IMR-90 (cell line): ENCODE data around the gene MROH2B. TPM values are rescaled to one million over a fixed set of nuclear protein-coding genes. Genes with fewer than 3 reads are reported as not detected.

Source experiments
- ATAC-seq: fragments of 200-7000 bp; cut with Tn5 transposase; 2 replicates; pipeline ENCODE4 v1.9.1; 2020; ENCODE audit warnings: low read depth, mild to moderate bottlenecking, moderate library complexity
- BruUV-seq: library from RNA; stranded (reverse); fragments of 400-500 nt; replicated peaks from 2 replicates; lab custom pipeline; 2021; lab: Mats Ljungman, UMichigan
- CTCF ChIA-PET: fragments of 300-600 bp; formaldehyde crosslinking; extraction: SDS; loops from one replicate; lab custom pipeline; 2021; ENCODE audit warnings: antibody characterized with exemption; lab: Yijun Ruan, JAX
- POLR2A ChIA-PET: fragments of 300-600 bp; sonication (Branson Sonifier 250); formaldehyde crosslinking; loops from one replicate; lab custom pipeline; 2022; ENCODE audit warnings: antibody characterized with exemption; ENCODE audit not compliant: unreplicated experiment; lab: Charles Lee
- DNase-seq: peaks from one replicate; pipeline ENCODE4 v3.0.0; 2013
- H2AFZ ChIP-seq: replicated peaks from 2 replicates; pipeline ENCODE3; 2013; ENCODE audit warnings: low read length, mild to moderate bottlenecking; ENCODE audit not compliant: poor library complexity
- H2AK5ac ChIP-seq: 2 replicates; pipeline ENCODE4 v1.6.1; 2013; ENCODE audit warnings: low read depth, low read length, inconsistent platforms
- H2AK9ac ChIP-seq: replicated peaks from 2 replicates; pipeline ENCODE3; 2013; ENCODE audit warnings: mild to moderate bottlenecking, low read depth, low read length, moderate library complexity; ENCODE audit not compliant: poor library complexity
- H2BK120ac ChIP-seq: 2 replicates; pipeline ENCODE4 v1.6.1; 2013; ENCODE audit warnings: low read depth, low read length, inconsistent platforms
- H2BK15ac ChIP-seq: 3 replicates; pipeline ENCODE4 v1.6.1; 2013; ENCODE audit warnings: low read depth, low read length, inconsistent platforms
- H2BK20ac ChIP-seq: 2 replicates; pipeline ENCODE4 v1.6.1; 2013; ENCODE audit warnings: low read depth, mild to moderate bottlenecking, inconsistent platforms, low read length, moderate library complexity
- H2BK5ac ChIP-seq: 2 replicates; pipeline ENCODE4 v1.6.1; 2013; ENCODE audit warnings: mild to moderate bottlenecking, low read depth, low read length, inconsistent platforms; ENCODE audit not compliant: poor library complexity, severe bottlenecking
- H3K14ac ChIP-seq: replicated peaks from 2 replicates; pipeline ENCODE4 v1.6.1; 2013; ENCODE audit warnings: low read depth, low read length, inconsistent platforms
- H3K18ac ChIP-seq: 2 replicates; pipeline ENCODE4 v1.6.1; 2013; ENCODE audit warnings: low read depth, low read length, control low read depth
- H3K23ac ChIP-seq: 2 replicates; pipeline ENCODE4 v1.6.1; 2013; ENCODE audit warnings: low read depth, low read length, inconsistent platforms
- H3K27ac ChIP-seq: 2 replicates; pipeline ENCODE4 v1.5.1; 2013; ENCODE audit warnings: mild to moderate bottlenecking, control low read depth, low read length; ENCODE audit not compliant: insufficient read depth
- H3K27me3 ChIP-seq: 2 replicates; pipeline ENCODE4 v1.6.1; 2013; ENCODE audit warnings: low read length; ENCODE audit not compliant: control insufficient read depth, insufficient read depth
- H3K36me3 ChIP-seq: 2 replicates; pipeline ENCODE4 v1.6.1; 2013; ENCODE audit warnings: low read length, mixed read lengths; ENCODE audit not compliant: control insufficient read depth, insufficient read depth
- H3K4ac ChIP-seq: 2 replicates; pipeline ENCODE4 v1.6.1; 2013; ENCODE audit warnings: low read depth, low read length, inconsistent platforms
- H3K4me1 ChIP-seq: 2 replicates; pipeline ENCODE4 v1.6.1; 2013; ENCODE audit warnings: low read length, mixed read lengths; ENCODE audit not compliant: control insufficient read depth, insufficient read depth
- H3K4me2 ChIP-seq: 2 replicates; pipeline ENCODE4 v1.6.1; 2013; ENCODE audit warnings: low read depth, mild to moderate bottlenecking, control low read depth, low read length, moderate library complexity
- H3K4me3 ChIP-seq: 2 replicates; pipeline ENCODE4 v1.5.1; 2013; ENCODE audit warnings: low read depth, mild to moderate bottlenecking, control low read depth, low read length, moderate library complexity; ENCODE audit not compliant: insufficient read depth
- H3K56ac ChIP-seq: 2 replicates; pipeline ENCODE4 v1.6.1; 2013; ENCODE audit warnings: low read length, inconsistent platforms; ENCODE audit not compliant: insufficient read depth; ENCODE audit errors: extremely low read depth
- H3K79me1 ChIP-seq, 2 experiments: 2 replicates each; pipeline ENCODE4 v1.6.1; 2013; ENCODE audit warnings: low read length in 2 of 2, inconsistent platforms in 1 of 2, low read depth in 1 of 2
- H3K9ac ChIP-seq: 2 replicates; pipeline ENCODE4 v1.6.1; 2013; ENCODE audit warnings: low read depth, low read length, control low read depth
- H3K9me1 ChIP-seq: 2 replicates; pipeline ENCODE4 v1.6.1; 2013; ENCODE audit warnings: low read length, inconsistent platforms; ENCODE audit not compliant: insufficient read depth
- H3K9me3 ChIP-seq: 2 replicates; pipeline ENCODE4 v1.6.1; 2013; ENCODE audit warnings: low read length; ENCODE audit not compliant: control insufficient read depth, insufficient read depth
- H4K20me1 ChIP-seq: 2 replicates; pipeline ENCODE4 v1.6.1; 2013; ENCODE audit warnings: low read length, inconsistent platforms; ENCODE audit not compliant: insufficient read depth
- H4K5ac ChIP-seq: 2 replicates; pipeline ENCODE4 v1.6.1; 2013; ENCODE audit warnings: mild to moderate bottlenecking, low read depth, low read length, control low read depth
- H4K8ac ChIP-seq, 2 experiments: 2 replicates each; pipeline ENCODE4 v1.6.1; 2013; ENCODE audit warnings: low read depth in 2 of 2, low read length in 2 of 2, control low read depth in 1 of 2, inconsistent platforms in 1 of 2
- H4K91ac ChIP-seq: 2 replicates; pipeline ENCODE4 v1.6.1; 2013; ENCODE audit warnings: low read depth, low read length, inconsistent platforms; ENCODE audit not compliant: insufficient read depth
- CEBPB ChIP-seq: IDR thresholded peaks from 2 replicates; pipeline ENCODE4 v1.6.1; 2012; ENCODE audit warnings: low read depth, low read length, improper control_type of control experiment
- CHD1 ChIP-seq: IDR thresholded peaks from 2 replicates; pipeline ENCODE4 v1.6.1; 2012; ENCODE audit warnings: low read depth, low read length, improper control_type of control experiment
- FOS ChIP-seq: fragments of 150-350 bp; IDR thresholded peaks from 2 replicates; pipeline ENCODE4 v1.6.1; 2016; ENCODE audit warnings: low read depth, low read length
- MAFK ChIP-seq: IDR thresholded peaks from 2 replicates; pipeline ENCODE4 v1.6.1; 2012; ENCODE audit warnings: low read depth, low read length, improper control_type of control experiment
- MXI1 ChIP-seq: IDR thresholded peaks from 2 replicates; pipeline ENCODE4 v1.6.1; 2012; ENCODE audit warnings: low read depth, mild to moderate bottlenecking, low read length, moderate library complexity, borderline replicate concordance
- RAD21 ChIP-seq: IDR thresholded peaks from 2 replicates; pipeline ENCODE4 v1.6.1; 2012; ENCODE audit warnings: low read length, improper control_type of control experiment
- RCOR1 ChIP-seq: IDR thresholded peaks from 2 replicates; pipeline ENCODE4 v1.6.1; 2012; ENCODE audit warnings: mild to moderate bottlenecking, low read length, improper control_type of control experiment; ENCODE audit not compliant: insufficient replicate concordance
- RFX5 ChIP-seq: IDR thresholded peaks from 2 replicates; pipeline ENCODE4 v1.8.0; 2012; ENCODE audit warnings: low read depth, mild to moderate bottlenecking, low read length, moderate library complexity
- WGBS, 2 experiments: methylation state at CpG; one replicate each; pipeline versions ENCODE4 v1.1.5 to v1.1.7; 2013; ENCODE audit warnings: missing lambda C conversion rate in 2 of 2; ENCODE audit not compliant: insufficient read length in 1 of 2; ENCODE audit errors: extremely low coverage in 2 of 2; 5-methylcytosine and 5-hydroxymethylcytosine counted together
- dilution Hi-C: fragments of 300-500 bp; cut with HindIII; formaldehyde crosslinking; loops from one replicate; pipeline ENCODE4 v1.14.3; 2018; ENCODE audit warnings: low sequenced_read_pairs; ENCODE audit not compliant: unreplicated experiment
- in situ Hi-C: fragments of 300-500 bp; cut with MboI; formaldehyde crosslinking; loops from 3 replicates; pipeline ENCODE4 v1.14.3; 2019; ENCODE audit warnings: low sequenced_read_pairs, inconsistent platforms, mixed read lengths
- intact Hi-C: fragments of 100-400 bp; cut with micrococcal nuclease; formaldehyde crosslinking; loops from 2 replicates; pipeline ENCODE4 v1.10.0; 2022
- polyA plus RNA-seq, 3 experiments: library from polyadenylated mRNA; depleted of rRNA; stranded (reverse); fragments of >200 nt; gene quantifications; 2 replicates each; pipeline ENCODE4 v1.2.3, GENCODE V29; 2012; ENCODE audit warnings: low replicate concordance in 1 of 3
- total RNA-seq: library from RNA; depleted of rRNA; stranded (reverse); fragments of >200 nt; gene quantifications from 2 replicates; pipeline ENCODE4 v1.2.3, GENCODE V29; 2012
- TF ChIP-seq, protein P1 (sequence below): fragments of 150-350 bp; IDR thresholded peaks from 2 replicates; pipeline ENCODE4 v1.6.1; 2016; ENCODE audit warnings: low read depth, mild to moderate bottlenecking, low read length, moderate library complexity, borderline replicate concordance
- TF ChIP-seq, protein P2 (sequence below): conservative IDR thresholded peaks from 2 replicates; pipeline ENCODE4 v1.5.1; 2012; ENCODE audit warnings: mild to moderate bottlenecking, low read depth, low read length, improper control_type of control experiment

Gene MROH2B
- total and polyA plus RNA-seq, 2 of the 4 experiments (the other 2 are of a cell fraction): not detected

DNA sequence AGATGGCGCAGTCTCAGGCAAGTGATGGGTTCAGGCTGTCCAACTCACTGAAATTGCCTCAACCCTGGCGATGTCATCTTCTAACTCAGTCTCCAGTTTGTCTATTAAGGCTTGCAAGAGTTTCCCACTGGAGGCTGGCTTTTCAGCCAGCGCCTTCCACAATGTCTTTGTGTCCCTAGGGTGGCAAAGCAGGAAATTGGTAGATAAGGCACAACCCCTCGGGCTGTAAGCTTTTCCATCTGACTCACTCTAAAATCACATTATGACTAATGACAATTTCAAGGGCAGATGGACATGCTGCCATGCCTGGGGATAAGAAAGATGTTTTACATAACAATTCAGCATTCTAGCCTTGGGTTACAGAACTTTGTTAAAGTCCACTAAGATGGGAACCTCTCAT, 61.9 kb downstream of the MROH2B start:
- Histone ChIP-seq H3K27ac (no peak overlapping the region), H3K14ac (no peak overlapping the region; the same call in 1 of the 2 replicates), H2BK120ac (no peak overlapping the region), H2BK15ac (no peak overlapping the region), H3K4me3 (no peak overlapping the region), H3K79me1 (no peaks in the 10 kb centered on the region), H2BK5ac (peak overlapping the region; percentile 8), H3K9me1 (no peaks in the 10 kb centered on the region), H2AK5ac (no peak overlapping the region), H3K9me3 (no peaks in the 10 kb centered on the region), H3K4me2 (no peak overlapping the region), H4K91ac (peak overlapping the region; percentile 4; the same call in 1 of the 2 replicates), H3K23ac (no peak overlapping the region), H3K4me1 (no peaks in the 10 kb centered on the region), H2AK9ac (peak overlapping the region; percentile 44), H3K27me3 (no peaks in the 10 kb centered on the region), H3K4ac (0 out of 2 replicates have a peak overlapping the region, but pooled peaks have one; percentile 23), H2BK20ac (peak overlapping the region; percentile 17; the same call in 1 of the 2 replicates), H4K20me1 (no peaks in the 10 kb centered on the region), H2AFZ (peak overlapping the region; percentile 35), H3K18ac (peak overlapping the region; percentile 64; the same call in 1 of the 2 replicates), H4K8ac (no peak overlapping the region), H3K9ac (no peak overlapping the region), H3K36me3 (no peaks in the 10 kb centered on the region), H4K5ac (no peak overlapping the region), H3K56ac (no peak overlapping the region)
- dilution Hi-C loops (no loop called here), in situ Hi-C loops (no loop called here), intact Hi-C loops (no loop called here)
- peak; percentile 32 for DNase-seq
- whole genome bisulfite sequencing, 2 experiments: 80% methylated on average over 1 of the region's 4 CpGs; no CpG with 5 or more reads in 1 of the 2 experiments
- no TSS peak for BruUV-seq
- peak; percentile 29 for ATAC-seq
- TF ChIP-seq MXI1 (no peak), RCOR1 (no peak), MAFK (no peak), RFX5 (no peak), RAD21 (no peak), CHD1 (no peak), FOS (no peak), CEBPB (no peak)
- TF ChIP-seq, protein P1, sequence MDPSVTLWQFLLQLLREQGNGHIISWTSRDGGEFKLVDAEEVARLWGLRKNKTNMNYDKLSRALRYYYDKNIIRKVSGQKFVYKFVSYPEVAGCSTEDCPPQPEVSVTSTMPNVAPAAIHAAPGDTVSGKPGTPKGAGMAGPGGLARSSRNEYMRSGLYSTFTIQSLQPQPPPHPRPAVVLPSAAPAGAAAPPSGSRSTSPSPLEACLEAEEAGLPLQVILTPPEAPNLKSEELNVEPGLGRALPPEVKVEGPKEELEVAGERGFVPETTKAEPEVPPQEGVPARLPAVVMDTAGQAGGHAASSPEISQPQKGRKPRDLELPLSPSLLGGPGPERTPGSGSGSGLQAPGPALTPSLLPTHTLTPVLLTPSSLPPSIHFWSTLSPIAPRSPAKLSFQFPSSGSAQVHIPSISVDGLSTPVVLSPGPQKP: no peak
- TF ChIP-seq, protein P2, sequence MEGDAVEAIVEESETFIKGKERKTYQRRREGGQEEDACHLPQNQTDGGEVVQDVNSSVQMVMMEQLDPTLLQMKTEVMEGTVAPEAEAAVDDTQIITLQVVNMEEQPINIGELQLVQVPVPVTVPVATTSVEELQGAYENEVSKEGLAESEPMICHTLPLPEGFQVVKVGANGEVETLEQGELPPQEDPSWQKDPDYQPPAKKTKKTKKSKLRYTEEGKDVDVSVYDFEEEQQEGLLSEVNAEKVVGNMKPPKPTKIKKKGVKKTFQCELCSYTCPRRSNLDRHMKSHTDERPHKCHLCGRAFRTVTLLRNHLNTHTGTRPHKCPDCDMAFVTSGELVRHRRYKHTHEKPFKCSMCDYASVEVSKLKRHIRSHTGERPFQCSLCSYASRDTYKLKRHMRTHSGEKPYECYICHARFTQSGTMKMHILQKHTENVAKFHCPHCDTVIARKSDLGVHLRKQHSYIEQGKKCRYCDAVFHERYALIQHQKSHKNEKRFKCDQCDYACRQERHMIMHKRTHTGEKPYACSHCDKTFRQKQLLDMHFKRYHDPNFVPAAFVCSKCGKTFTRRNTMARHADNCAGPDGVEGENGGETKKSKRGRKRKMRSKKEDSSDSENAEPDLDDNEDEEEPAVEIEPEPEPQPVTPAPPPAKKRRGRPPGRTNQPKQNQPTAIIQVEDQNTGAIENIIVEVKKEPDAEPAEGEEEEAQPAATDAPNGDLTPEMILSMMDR: no peak
- POLR2A ChIA-PET: no interaction called here
- CTCF ChIA-PET: no interaction called here
